ENCODE results near the gene OGDHL.

Gene OGDHL

GRCh38 chr10:49737474-49738201 is 24.5 kb downstream of the OGDHL start:
- ChIA-PET POLR2A (no interaction called here), CTCF (no interaction called here)
- TF ChIP-seq, protein P1, sequence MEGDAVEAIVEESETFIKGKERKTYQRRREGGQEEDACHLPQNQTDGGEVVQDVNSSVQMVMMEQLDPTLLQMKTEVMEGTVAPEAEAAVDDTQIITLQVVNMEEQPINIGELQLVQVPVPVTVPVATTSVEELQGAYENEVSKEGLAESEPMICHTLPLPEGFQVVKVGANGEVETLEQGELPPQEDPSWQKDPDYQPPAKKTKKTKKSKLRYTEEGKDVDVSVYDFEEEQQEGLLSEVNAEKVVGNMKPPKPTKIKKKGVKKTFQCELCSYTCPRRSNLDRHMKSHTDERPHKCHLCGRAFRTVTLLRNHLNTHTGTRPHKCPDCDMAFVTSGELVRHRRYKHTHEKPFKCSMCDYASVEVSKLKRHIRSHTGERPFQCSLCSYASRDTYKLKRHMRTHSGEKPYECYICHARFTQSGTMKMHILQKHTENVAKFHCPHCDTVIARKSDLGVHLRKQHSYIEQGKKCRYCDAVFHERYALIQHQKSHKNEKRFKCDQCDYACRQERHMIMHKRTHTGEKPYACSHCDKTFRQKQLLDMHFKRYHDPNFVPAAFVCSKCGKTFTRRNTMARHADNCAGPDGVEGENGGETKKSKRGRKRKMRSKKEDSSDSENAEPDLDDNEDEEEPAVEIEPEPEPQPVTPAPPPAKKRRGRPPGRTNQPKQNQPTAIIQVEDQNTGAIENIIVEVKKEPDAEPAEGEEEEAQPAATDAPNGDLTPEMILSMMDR (IDR thresholded peaks at IDR 0.05; ENCODE audit: insufficient read depth, low read length, missing control alignments) = no peak
- no peak overlapping the region for H3K4me3 ChIP-seq (ENCODE audit: low read depth, low read length)
- no peak for DNase-seq (ENCODE audit: low read depth, low spot score)

- ChIA-PET CTCF (no interaction called here), POLR2A (no interaction called here)
- TF ChIP-seq, protein P1 (IDR thresholded peaks at IDR 0.05; ENCODE audit: insufficient read depth, low read length, missing control alignments) = no peak
- H3K4me3 ChIP-seq (ENCODE audit: low read depth, low read length) = no peak overlapping the region
- no peak for DNase-seq (ENCODE audit: low read depth, low spot score)
Observed at GRCh38 chr10:49736564-49737113, 25.5 kb downstream of the OGDHL start.

GRCh38 chr10:49735848-49736563 is 26.1 kb downstream of the OGDHL start:
- TF ChIP-seq, protein P1 (IDR thresholded peaks at IDR 0.05; ENCODE audit: insufficient read depth, low read length, missing control alignments) = no peak
- no peak for DNase-seq (ENCODE audit: low read depth, low spot score)
- CTCF ChIA-PET = no interaction called here
- H3K4me3 ChIP-seq (ENCODE audit: low read depth, low read length) = no peak overlapping the region
- POLR2A ChIA-PET = no interaction called here

DNA sequence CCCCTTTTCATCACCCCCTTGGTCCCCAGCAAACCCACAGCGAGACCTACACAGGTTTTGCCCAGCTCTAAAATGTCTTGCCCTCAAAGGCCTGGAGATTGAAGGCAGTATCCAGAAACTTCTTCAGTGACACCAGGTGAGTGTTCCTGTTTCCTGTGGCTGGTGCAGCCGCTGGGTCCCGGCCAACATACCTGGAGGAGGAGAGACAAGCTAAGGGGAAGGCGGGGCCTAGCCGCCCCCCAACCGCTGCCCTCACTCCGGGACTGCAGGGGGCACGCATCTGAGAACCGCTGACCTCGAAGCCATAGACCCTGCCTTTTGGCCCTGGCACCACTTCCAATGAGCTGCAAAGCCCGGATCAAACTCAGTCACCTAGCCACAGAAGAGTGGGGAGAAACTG is 27.0 kb downstream of the OGDHL start:
- no peak for DNase-seq (ENCODE audit: low read depth, low spot score)
- TF ChIP-seq, protein P1 (IDR thresholded peaks at IDR 0.05; ENCODE audit: insufficient read depth, low read length, missing control alignments) = no peak
- ChIA-PET POLR2A (no interaction called here), CTCF (no interaction called here)
- H3K4me3 ChIP-seq (ENCODE audit: low read depth, low read length) = no peak overlapping the region

DNA sequence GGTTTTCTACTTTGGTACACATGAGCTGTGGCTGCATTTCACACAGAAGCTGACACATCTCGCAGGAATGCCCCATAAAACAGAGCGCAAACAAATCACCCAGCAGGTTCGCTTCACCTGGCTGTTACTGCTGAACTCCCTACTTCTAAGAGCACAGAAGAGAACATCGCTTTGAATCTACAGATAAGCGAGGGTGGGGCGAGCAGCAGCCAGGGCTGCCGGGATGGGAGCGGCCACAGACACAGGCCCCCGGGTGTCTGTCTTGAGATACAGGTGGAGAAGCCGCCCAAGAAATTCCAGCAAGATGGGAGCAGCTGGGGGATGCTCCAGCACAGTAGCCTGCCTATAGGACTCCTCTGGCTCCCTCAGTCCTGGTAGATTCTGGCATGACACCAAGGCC is 27.4 kb downstream of the OGDHL start:
- no peak overlapping the region for H3K4me3 ChIP-seq (ENCODE audit: low read depth, low read length)
- TF ChIP-seq, protein P1 (IDR thresholded peaks at IDR 0.05; ENCODE audit: insufficient read depth, low read length, missing control alignments) = no peak
- POLR2A ChIA-PET = no interaction called here
- DNase-seq (ENCODE audit: low read depth, low spot score) = no peak
- CTCF ChIA-PET = no interaction called here

- H3K4me3 ChIP-seq (ENCODE audit: low read depth, low read length) = no peak overlapping the region
- ChIA-PET CTCF (no interaction called here), POLR2A (no interaction called here)
- DNase-seq (ENCODE audit: low read depth, low spot score) = no peak
- TF ChIP-seq, protein P1 (IDR thresholded peaks at IDR 0.05; ENCODE audit: insufficient read depth, low read length, missing control alignments) = no peak
Observed at GRCh38 chr10:49733866-49734265, 28.3 kb downstream of the OGDHL start.

All from AG04449 (cell line).